ENCODE results near the gene KCNQ5. TPM values are rescaled to one million over a fixed set of nuclear protein-coding genes. Genes with fewer than 3 reads are reported as not detected.

KCNQ5 gene
- total and polyA plus RNA-seq, 2 donors: 1.0 to 1.7 TPM

GRCh38 chr6:73143551-73143950 is 521.7 kb downstream of the KCNQ5 start:
- Histone ChIP-seq H3K27me3 (ENCODE audit: control insufficient read depth in 2 of 2, insufficient read depth in 1 of 2, low read length in 1 of 2) (no peaks in the 10 kb centered on the region), H3K36me3 (ENCODE audit: control insufficient read depth in 2 of 2, insufficient read depth in 2 of 2, low read length in 1 of 2) (no peaks in the 10 kb centered on the region), H3K4me1 (ENCODE audit: control insufficient read depth in 2 of 2, insufficient read depth in 2 of 2, low read length in 2 of 2) (no peaks in the 10 kb centered on the region), H3K27ac (ENCODE audit: low read depth in 1 of 2, low read length in 1 of 2) (no peak overlapping the region), H3K4me3 (ENCODE audit: low read length in 2 of 2) (no peak overlapping the region), H3K9me3 (ENCODE audit: control insufficient read depth in 2 of 2, insufficient read depth in 1 of 2, low read length in 1 of 2) (no peaks in the 10 kb centered on the region)
- no peak for DNase-seq (ENCODE audit: low read depth in 6 of 9, low spot score in 9 of 9)
- 98% methylated on average over 4 of the region's 4 CpGs for WGBS

DNA sequence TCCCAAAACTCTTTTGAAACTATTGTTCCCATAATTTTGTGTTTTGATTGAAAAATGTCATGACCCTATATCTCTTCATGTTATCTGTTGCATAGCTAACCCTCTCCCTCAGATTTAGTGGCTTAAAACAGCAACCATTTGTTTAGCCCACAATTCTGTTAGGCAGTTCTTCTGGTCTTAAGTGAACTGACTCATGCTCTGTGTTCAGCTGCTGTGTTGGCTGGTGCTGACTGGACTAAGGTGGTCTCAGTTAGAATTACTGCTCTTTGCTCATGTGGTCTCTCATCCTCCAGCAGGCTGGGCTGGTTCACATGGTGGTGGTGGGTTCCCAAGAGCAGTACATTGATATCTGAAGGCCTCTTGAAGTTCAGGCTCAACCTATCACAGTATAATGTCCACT is 522.7 kb downstream of the KCNQ5 start:
- no peaks in the 10 kb centered on the region for H3K36me3 ChIP-seq (ENCODE audit: control insufficient read depth in 2 of 2, insufficient read depth in 2 of 2, low read length in 1 of 2)
- no peak overlapping the region for H3K27ac ChIP-seq (ENCODE audit: low read depth in 1 of 2, low read length in 1 of 2)
- no peak for DNase-seq (ENCODE audit: low read depth in 6 of 9, low spot score in 9 of 9)
- no peaks in the 10 kb centered on the region for H3K9me3 ChIP-seq (ENCODE audit: control insufficient read depth in 2 of 2, insufficient read depth in 1 of 2, low read length in 1 of 2)
- no peaks in the 10 kb centered on the region for H3K4me1 ChIP-seq (ENCODE audit: control insufficient read depth in 2 of 2, insufficient read depth in 2 of 2, low read length in 2 of 2)
- no peaks in the 10 kb centered on the region for H3K27me3 ChIP-seq (ENCODE audit: control insufficient read depth in 2 of 2, insufficient read depth in 1 of 2, low read length in 1 of 2)
- H3K4me3 ChIP-seq (ENCODE audit: low read length in 2 of 2): no peak overlapping the region

DNA sequence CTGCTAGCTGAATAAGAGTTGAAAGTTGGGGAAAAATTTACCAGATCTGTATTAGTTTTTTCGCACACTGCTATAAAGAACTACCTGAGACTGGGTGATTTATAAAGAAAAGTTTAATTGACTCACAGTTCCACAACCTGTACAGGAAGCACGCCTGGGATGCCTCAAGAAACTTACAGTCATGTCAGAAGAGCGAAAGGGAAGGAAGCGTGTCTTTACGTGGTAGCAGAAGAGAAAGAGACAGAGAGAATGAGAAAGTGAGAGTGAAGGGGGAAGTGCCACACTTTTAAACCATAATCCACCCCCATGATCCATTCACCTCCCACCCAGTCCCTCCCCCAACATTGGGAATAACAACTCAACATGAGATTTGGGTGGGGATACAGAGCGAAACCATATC is 523.8 kb downstream of the KCNQ5 start:
- DNase-seq (ENCODE audit: low read depth in 6 of 9, low spot score in 9 of 9): no peak

GRCh38 chr6:73151732-73152131 is 529.9 kb downstream of the KCNQ5 start:
- DNase-seq (ENCODE audit: low read depth in 6 of 9, low spot score in 9 of 9): no peak
- Histone ChIP-seq H3K27ac (ENCODE audit: low read depth in 1 of 2, low read length in 1 of 2) (no peak overlapping the region), H3K4me1 (ENCODE audit: control insufficient read depth in 2 of 2, insufficient read depth in 2 of 2, low read length in 2 of 2) (no peaks in the 10 kb centered on the region), H3K9me3 (ENCODE audit: control insufficient read depth in 2 of 2, insufficient read depth in 1 of 2, low read length in 1 of 2) (no peaks in the 10 kb centered on the region), H3K27me3 (ENCODE audit: control insufficient read depth in 2 of 2, insufficient read depth in 1 of 2, low read length in 1 of 2) (no peaks in the 10 kb centered on the region), H3K36me3 (ENCODE audit: control insufficient read depth in 2 of 2, insufficient read depth in 2 of 2, low read length in 1 of 2) (no peaks in the 10 kb centered on the region), H3K4me3 (ENCODE audit: low read length in 2 of 2) (no peak overlapping the region)
- 97% methylated on average over 3 of the region's 3 CpGs for WGBS

More for the DNA sequence above, 523.8 kb downstream of the KCNQ5 start:
- Histone ChIP-seq H3K36me3 (ENCODE audit: control insufficient read depth in 2 of 2, insufficient read depth in 2 of 2, low read length in 1 of 2) (no peaks in the 10 kb centered on the region), H3K27ac (ENCODE audit: low read depth in 1 of 2, low read length in 1 of 2) (no peak overlapping the region), H3K4me1 (ENCODE audit: control insufficient read depth in 2 of 2, insufficient read depth in 2 of 2, low read length in 2 of 2) (no peaks in the 10 kb centered on the region), H3K27me3 (ENCODE audit: control insufficient read depth in 2 of 2, insufficient read depth in 1 of 2, low read length in 1 of 2) (no peaks in the 10 kb centered on the region), H3K4me3 (ENCODE audit: low read length in 2 of 2) (no peak overlapping the region), H3K9me3 (ENCODE audit: control insufficient read depth in 2 of 2, insufficient read depth in 1 of 2, low read length in 1 of 2) (no peaks in the 10 kb centered on the region)
- WGBS: 83% methylated on average over 6 of the region's 6 CpGs

GRCh38 chr6:73152556-73152955 is 530.7 kb downstream of the KCNQ5 start:
- DNase-seq (ENCODE audit: low read depth in 6 of 9, low spot score in 9 of 9): no peak
- Histone ChIP-seq H3K27ac (ENCODE audit: low read depth in 1 of 2, low read length in 1 of 2) (no peak overlapping the region), H3K4me1 (ENCODE audit: control insufficient read depth in 2 of 2, insufficient read depth in 2 of 2, low read length in 2 of 2) (no peaks in the 10 kb centered on the region), H3K36me3 (ENCODE audit: control insufficient read depth in 2 of 2, insufficient read depth in 2 of 2, low read length in 1 of 2) (no peaks in the 10 kb centered on the region), H3K4me3 (ENCODE audit: low read length in 2 of 2) (no peak overlapping the region), H3K9me3 (ENCODE audit: control insufficient read depth in 2 of 2, insufficient read depth in 1 of 2, low read length in 1 of 2) (peaks cover 0 to 5% of the 10 kb centered on the region in 2 donors), H3K27me3 (ENCODE audit: control insufficient read depth in 2 of 2, insufficient read depth in 1 of 2, low read length in 1 of 2) (no peaks in the 10 kb centered on the region)
- over 99% methylated on average over 2 of the region's 2 CpGs for WGBS

DNA sequence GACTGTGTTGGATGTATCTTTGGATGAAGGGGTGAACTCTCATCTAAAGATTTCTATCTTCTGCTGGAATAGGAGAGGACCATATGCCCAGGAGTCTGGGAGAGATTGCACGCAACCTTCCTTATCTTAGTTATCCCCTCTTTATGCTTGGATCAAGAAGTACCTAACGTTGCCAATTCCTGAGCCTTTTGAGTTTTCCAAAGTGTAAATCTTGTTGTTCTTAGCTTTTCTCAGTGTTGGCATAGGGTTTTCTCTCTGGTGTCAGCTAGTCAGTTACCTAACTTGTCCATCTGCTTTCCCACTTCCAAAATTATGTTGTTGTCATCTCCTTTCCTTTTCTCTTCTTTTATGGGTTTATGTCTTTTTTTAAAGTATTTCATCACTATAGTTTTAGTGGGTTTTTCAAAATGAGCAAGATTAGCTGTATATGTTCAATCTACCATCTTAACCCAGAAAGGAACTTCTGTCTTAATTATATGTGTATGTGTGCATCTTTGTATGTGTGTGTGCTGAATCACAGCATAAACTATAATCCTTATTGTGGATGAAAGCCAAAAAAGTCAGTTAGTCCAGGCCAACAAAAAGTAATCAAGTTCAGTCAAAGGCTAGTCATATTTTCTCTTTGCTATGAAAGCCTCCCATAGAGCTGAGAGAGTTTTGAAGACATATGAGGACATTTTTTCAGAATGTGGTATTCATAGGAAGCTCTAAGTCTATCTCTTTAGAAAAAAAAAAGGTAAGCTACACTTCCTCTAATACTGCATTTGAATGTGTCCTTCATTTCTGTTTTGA is 531.3 kb downstream of the KCNQ5 start:
- 71% methylated on average over 2 of the region's 2 CpGs for WGBS
- Histone ChIP-seq H3K36me3 (ENCODE audit: control insufficient read depth in 2 of 2, insufficient read depth in 2 of 2, low read length in 1 of 2) (no peaks in the 10 kb centered on the region), H3K4me3 (ENCODE audit: low read length in 2 of 2) (no peak overlapping the region), H3K27ac (ENCODE audit: low read depth in 1 of 2, low read length in 1 of 2) (no peak overlapping the region), H3K4me1 (ENCODE audit: control insufficient read depth in 2 of 2, insufficient read depth in 2 of 2, low read length in 2 of 2) (no peaks in the 10 kb centered on the region), H3K27me3 (ENCODE audit: control insufficient read depth in 2 of 2, insufficient read depth in 1 of 2, low read length in 1 of 2) (no peaks in the 10 kb centered on the region), H3K9me3 (ENCODE audit: control insufficient read depth in 2 of 2, insufficient read depth in 1 of 2, low read length in 1 of 2) (peaks cover 0 to 7% of the 10 kb centered on the region in 2 donors)
- DNase-seq (ENCODE audit: low read depth in 6 of 9, low spot score in 9 of 9): no peak

- 98% methylated on average over 41 of the region's 41 CpGs for WGBS
- H3K36me3 ChIP-seq (ENCODE audit: control insufficient read depth in 2 of 2, insufficient read depth in 2 of 2, low read length in 1 of 2): no peaks in the 10 kb centered on the region
- no peaks in the 10 kb centered on the region for H3K27me3 ChIP-seq (ENCODE audit: control insufficient read depth in 2 of 2, insufficient read depth in 1 of 2, low read length in 1 of 2)
- H3K4me1 ChIP-seq (ENCODE audit: control insufficient read depth in 2 of 2, insufficient read depth in 2 of 2, low read length in 2 of 2): no peaks in the 10 kb centered on the region
- DNase-seq (ENCODE audit: low read depth in 6 of 9, low spot score in 9 of 9): no peak
- peaks cover 0 to 7% of the 10 kb centered on the region in 2 donors for H3K9me3 ChIP-seq (ENCODE audit: control insufficient read depth in 2 of 2, insufficient read depth in 1 of 2, low read length in 1 of 2)
- H3K4me3 ChIP-seq (ENCODE audit: low read length in 2 of 2): no peak overlapping the region
- H3K27ac ChIP-seq (ENCODE audit: low read depth in 1 of 2, low read length in 1 of 2): no peak overlapping the region
Observed at GRCh38 chr6:73156793-73157767, 535.2 kb downstream of the KCNQ5 start.

DNA sequence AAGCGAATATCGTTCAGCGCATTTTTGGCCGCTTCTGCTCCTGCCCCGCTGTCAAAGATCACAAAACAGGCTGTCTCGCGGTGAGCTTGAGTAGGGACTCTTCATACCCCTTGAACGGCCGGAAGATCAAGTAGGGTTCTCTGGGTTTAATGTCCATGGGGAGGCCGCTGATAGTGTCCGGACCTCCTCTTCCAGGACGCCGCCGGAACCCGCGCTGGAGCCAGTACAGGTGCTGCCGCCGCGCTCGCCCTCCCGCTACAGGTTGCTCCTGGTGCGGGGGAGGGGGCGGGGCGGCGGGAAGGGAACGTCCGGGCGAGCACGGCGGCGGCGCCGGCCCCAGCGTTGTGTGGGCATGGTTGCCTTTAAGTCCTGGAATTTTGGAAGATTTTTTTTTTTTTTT is 536.0 kb downstream of the KCNQ5 start:
- Histone ChIP-seq H3K4me3 (ENCODE audit: low read length in 2 of 2) (no peak overlapping the region), H3K27ac (ENCODE audit: low read depth in 1 of 2, low read length in 1 of 2) (no peak overlapping the region), H3K9me3 (ENCODE audit: control insufficient read depth in 2 of 2, insufficient read depth in 1 of 2, low read length in 1 of 2) (peaks cover 0 to 7% of the 10 kb centered on the region in 2 donors), H3K4me1 (ENCODE audit: control insufficient read depth in 2 of 2, insufficient read depth in 2 of 2, low read length in 2 of 2) (no peaks in the 10 kb centered on the region), H3K27me3 (ENCODE audit: control insufficient read depth in 2 of 2, insufficient read depth in 1 of 2, low read length in 1 of 2) (no peaks in the 10 kb centered on the region), H3K36me3 (ENCODE audit: control insufficient read depth in 2 of 2, insufficient read depth in 2 of 2, low read length in 1 of 2) (no peaks in the 10 kb centered on the region)
- WGBS: 97% methylated on average over 34 of the region's 34 CpGs
- no peak for DNase-seq (ENCODE audit: low read depth in 6 of 9, low spot score in 9 of 9)

- no peak for DNase-seq (ENCODE audit: low read depth in 6 of 9, low spot score in 9 of 9)
- no peaks in the 10 kb centered on the region for H3K9me3 ChIP-seq (ENCODE audit: control insufficient read depth in 2 of 2, insufficient read depth in 1 of 2, low read length in 1 of 2)
- WGBS: 84% methylated on average over 4 of the region's 4 CpGs
Observed at GRCh38 chr6:73169111-73169510, 547.2 kb downstream of the KCNQ5 start.

More at GRCh38 chr6:73169111-73169510, 547.2 kb downstream of the KCNQ5 start:
- Histone ChIP-seq H3K4me3 (ENCODE audit: low read length in 2 of 2) (no peak overlapping the region), H3K36me3 (ENCODE audit: control insufficient read depth in 2 of 2, insufficient read depth in 2 of 2, low read length in 1 of 2) (no peaks in the 10 kb centered on the region), H3K27ac (ENCODE audit: low read depth in 1 of 2, low read length in 1 of 2) (no peak overlapping the region), H3K4me1 (ENCODE audit: control insufficient read depth in 2 of 2, insufficient read depth in 2 of 2, low read length in 2 of 2) (no peaks in the 10 kb centered on the region), H3K27me3 (ENCODE audit: control insufficient read depth in 2 of 2, insufficient read depth in 1 of 2, low read length in 1 of 2) (no peaks in the 10 kb centered on the region)

Measured in thymus (tissue), 11 donors.